ENCODE results near the gene GLT8D2.

DNA sequence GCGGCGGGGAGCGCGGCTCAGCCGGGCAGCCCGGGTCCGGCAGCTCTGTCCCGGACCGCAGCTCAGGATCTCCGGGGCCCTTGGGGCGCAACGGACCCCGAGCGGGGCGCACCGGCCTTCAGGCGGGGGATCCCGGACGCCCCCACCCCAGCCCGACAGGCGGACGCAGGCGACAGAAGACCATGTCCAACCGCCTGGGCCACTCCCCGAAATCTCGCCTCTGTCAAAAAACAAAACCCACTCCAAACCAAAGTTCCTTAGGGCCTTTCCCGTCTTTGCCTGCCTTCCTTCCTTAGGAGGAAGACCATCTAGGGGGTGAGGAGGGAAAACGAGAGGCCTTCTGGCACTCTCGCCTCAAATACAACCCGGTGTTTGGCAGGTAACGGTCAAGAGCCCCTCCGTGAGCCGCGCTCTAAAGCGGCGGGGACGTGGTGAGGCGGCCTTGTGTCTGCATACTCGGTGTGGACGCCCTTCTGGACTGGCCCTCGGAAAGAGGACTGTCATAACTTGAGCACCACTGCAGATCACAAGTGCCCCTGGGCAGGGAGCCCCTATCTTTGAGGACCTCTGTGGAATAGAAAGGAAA, 14.9 kb upstream of the GLT8D2 start:
- TF ChIP-seq, protein P1, sequence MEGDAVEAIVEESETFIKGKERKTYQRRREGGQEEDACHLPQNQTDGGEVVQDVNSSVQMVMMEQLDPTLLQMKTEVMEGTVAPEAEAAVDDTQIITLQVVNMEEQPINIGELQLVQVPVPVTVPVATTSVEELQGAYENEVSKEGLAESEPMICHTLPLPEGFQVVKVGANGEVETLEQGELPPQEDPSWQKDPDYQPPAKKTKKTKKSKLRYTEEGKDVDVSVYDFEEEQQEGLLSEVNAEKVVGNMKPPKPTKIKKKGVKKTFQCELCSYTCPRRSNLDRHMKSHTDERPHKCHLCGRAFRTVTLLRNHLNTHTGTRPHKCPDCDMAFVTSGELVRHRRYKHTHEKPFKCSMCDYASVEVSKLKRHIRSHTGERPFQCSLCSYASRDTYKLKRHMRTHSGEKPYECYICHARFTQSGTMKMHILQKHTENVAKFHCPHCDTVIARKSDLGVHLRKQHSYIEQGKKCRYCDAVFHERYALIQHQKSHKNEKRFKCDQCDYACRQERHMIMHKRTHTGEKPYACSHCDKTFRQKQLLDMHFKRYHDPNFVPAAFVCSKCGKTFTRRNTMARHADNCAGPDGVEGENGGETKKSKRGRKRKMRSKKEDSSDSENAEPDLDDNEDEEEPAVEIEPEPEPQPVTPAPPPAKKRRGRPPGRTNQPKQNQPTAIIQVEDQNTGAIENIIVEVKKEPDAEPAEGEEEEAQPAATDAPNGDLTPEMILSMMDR (IDR thresholded peaks at IDR 0.05; ENCODE audit: insufficient read depth, low read length) = no peak
- no peak for TF ChIP-seq SPI1 (IDR thresholded peaks at IDR 0.05; ENCODE audit: borderline replicate concordance, low read depth)
- no peak for TF ChIP-seq POLR2AphosphoS5 (IDR thresholded peaks at IDR 0.05; ENCODE audit: low read depth)
- TF ChIP-seq GABPA (IDR thresholded peaks at IDR 0.05; ENCODE audit: low read depth) = no peak
